H1 (cell line): ENCODE results near the gene TMBIM6. TPM values are rescaled to one million over a fixed set of nuclear protein-coding genes. Genes with fewer than 3 reads are reported as not detected.

Experiments
- CTCF ChIA-PET: fragments of 300-600 bp; sonication (Branson Sonifier 250); formaldehyde crosslinking; loops from one replicate; lab custom pipeline; 2021; ENCODE audit not compliant: partially characterized antibody; lab: Charles Lee
- POLR2A ChIA-PET: fragments of 300-600 bp; sonication (Branson Sonifier 250); formaldehyde crosslinking; loops from one replicate; lab custom pipeline; 2021; ENCODE audit warnings: inconsistent platforms; ENCODE audit not compliant: partially characterized antibody; lab: Charles Lee
- DNase-seq, 2 experiments: peaks; one replicate each; pipeline versions ENCODE4 v3.0.0 to v3.0.0-alpha.2; 2010 to 2022; ENCODE audit warnings: low spot score in 2 of 2, low read depth in 1 of 2, mixed read lengths in 1 of 2
- FAIRE-seq: peaks from 2 replicates; lab custom pipeline; 2011; peaks lifted over from hg19 to GRCh38; lab: Jason Lieb, UNC
- H2AFZ ChIP-seq: 2 replicates; pipeline ENCODE4 v1.8.1; 2012; ENCODE audit warnings: low read length, inconsistent platforms
- H2AK5ac ChIP-seq: 2 replicates; pipeline ENCODE4 v1.6.1; 2013; ENCODE audit warnings: low read depth, low read length
- H2BK120ac ChIP-seq: replicated peaks from 2 replicates; pipeline ENCODE3; 2013; ENCODE audit warnings: low read depth, low read length, inconsistent platforms
- H2BK12ac ChIP-seq: 2 replicates; pipeline ENCODE4 v1.6.1; 2013; ENCODE audit warnings: low read depth, low read length
- H2BK15ac ChIP-seq: 2 replicates; pipeline ENCODE4 v1.6.1; 2013; ENCODE audit warnings: low read length
- H2BK20ac ChIP-seq: 2 replicates; pipeline ENCODE4 v1.6.1; 2013; ENCODE audit warnings: low read length
- H2BK5ac ChIP-seq: 2 replicates; pipeline ENCODE4 v1.6.1; 2013; ENCODE audit warnings: low read depth, low read length
- H3K14ac ChIP-seq: 2 replicates; pipeline ENCODE4 v1.6.1; 2013; ENCODE audit warnings: inconsistent platforms; ENCODE audit not compliant: insufficient read length
- H3K18ac ChIP-seq: 2 replicates; pipeline ENCODE4 v1.6.1; 2013; ENCODE audit warnings: low read length; ENCODE audit errors: extremely low read depth
- H3K23ac ChIP-seq: 2 replicates; pipeline ENCODE4 v1.6.1; 2013; ENCODE audit warnings: inconsistent platforms; ENCODE audit not compliant: insufficient read length
- H3K23me2 ChIP-seq: 2 replicates; pipeline ENCODE4 v1.6.1; 2013; ENCODE audit warnings: low read depth, low read length
- H3K27ac ChIP-seq: 2 replicates; pipeline ENCODE4 v1.6.1; 2011; ENCODE audit warnings: low read depth, low read length, inconsistent platforms
- H3K27me3 ChIP-seq, 4 experiments: replicated peaks in 1 of 4; 1 replicate in 1 of 4; 2 replicates in 3 of 4; pipeline versions ENCODE4 v1.6.1 to v1.8.1; 2011 to 2013; ENCODE audit warnings: low read length in 3 of 4, mild to moderate bottlenecking in 3 of 4, inconsistent platforms in 2 of 4, mixed read lengths in 2 of 4, moderate library complexity in 1 of 4; ENCODE audit not compliant: control insufficient read depth in 3 of 4, insufficient read depth in 3 of 4; ENCODE audit errors: extremely low read depth in 1 of 4
- H3K36me3 ChIP-seq, 4 experiments: 2 replicates each; pipeline versions ENCODE4 v1.6.1 to v1.8.1; 2011 to 2013; ENCODE audit warnings: mild to moderate bottlenecking in 4 of 4, low read length in 3 of 4, moderate library complexity in 2 of 4, control low read depth in 1 of 4, inconsistent platforms in 1 of 4; ENCODE audit not compliant: insufficient read depth in 4 of 4, control insufficient read depth in 2 of 4
- H3K4ac ChIP-seq: replicated peaks from 2 replicates; pipeline ENCODE3; 2013; ENCODE audit warnings: low read length, low read depth, mixed read lengths, inconsistent platforms; ENCODE audit not compliant: insufficient read length
- H3K4me1 ChIP-seq, 4 experiments: replicated peaks in 1 of 4; 1 replicate in 1 of 4; 2 replicates in 3 of 4; pipeline versions ENCODE4 v1.6.1 to v1.8.1; 2011 to 2013; ENCODE audit warnings: low read length in 3 of 4, inconsistent platforms in 2 of 4, mixed read lengths in 1 of 4; ENCODE audit not compliant: insufficient read depth in 4 of 4, control insufficient read depth in 3 of 4
- H3K4me2 ChIP-seq, 2 experiments: 2 replicates each; pipeline versions ENCODE4 v1.6.1 to v1.8.1; 2011 to 2013; ENCODE audit warnings: low read depth in 2 of 2, low read length in 2 of 2, control low read depth in 1 of 2, inconsistent platforms in 1 of 2, mild to moderate bottlenecking in 1 of 2; ENCODE audit not compliant: insufficient read depth in 1 of 2
- H3K4me3 ChIP-seq, 4 experiments: fragments of 200-600, 300-600 bp in 1 of 4; sonication (generic), shearing (Covaris generic), sonication (Bioruptor Twin) in 1 of 4; 2 replicates each; pipeline versions ENCODE4 v1.5.1 to v1.8.1; 2011 to 2016; ENCODE audit warnings: low read length in 4 of 4, low read depth in 3 of 4, control low read depth in 2 of 4, inconsistent platforms in 2 of 4, mild to moderate bottlenecking in 2 of 4, mixed read lengths in 1 of 4, moderate library complexity in 1 of 4; ENCODE audit not compliant: insufficient read depth in 2 of 4; ENCODE audit errors: extremely low read depth in 1 of 4
- H3K56ac ChIP-seq: replicated peaks from 2 replicates; pipeline ENCODE3; 2013; ENCODE audit warnings: low read depth, mild to moderate bottlenecking, mixed read lengths, low read length, inconsistent platforms; ENCODE audit not compliant: insufficient read length
- H3K79me1 ChIP-seq: 2 replicates; pipeline ENCODE4 v1.6.1; 2013; ENCODE audit warnings: low read depth, low read length, control low read depth
- H3K79me2 ChIP-seq, 2 experiments: 2 replicates each; pipeline versions ENCODE4 v1.6.1 to v1.8.1; 2012 to 2013; ENCODE audit warnings: low read length in 2 of 2, mild to moderate bottlenecking in 2 of 2, inconsistent platforms in 1 of 2; ENCODE audit not compliant: insufficient read depth in 2 of 2, control insufficient read depth in 1 of 2
- H3K9ac ChIP-seq, 4 experiments: replicated peaks in 1 of 4; 1 replicate in 1 of 4; 2 replicates in 3 of 4; pipeline versions ENCODE4 v1.6.1 to v1.8.1; 2011 to 2013; ENCODE audit warnings: low read depth in 3 of 4, low read length in 3 of 4, control low read depth in 2 of 4, mild to moderate bottlenecking in 2 of 4, moderate library complexity in 2 of 4, inconsistent platforms in 1 of 4; ENCODE audit errors: extremely low read depth in 1 of 4
- H3K9me3 ChIP-seq, 2 experiments: 2 replicates each; pipeline versions ENCODE4 v1.6.1 to v1.8.1; 2012 to 2013; ENCODE audit warnings: mild to moderate bottlenecking in 2 of 2, moderate library complexity in 2 of 2, control low read depth in 1 of 2, inconsistent platforms in 1 of 2, low read depth in 1 of 2, low read length in 1 of 2, mixed read lengths in 1 of 2; ENCODE audit not compliant: insufficient read depth in 2 of 2
- H4K20me1 ChIP-seq, 2 experiments: replicated peaks in 1 of 2; 2 replicates each; pipeline versions ENCODE3 to v1.8.1; 2011 to 2013; ENCODE audit warnings: inconsistent platforms in 2 of 2, low read length in 2 of 2, mild to moderate bottlenecking in 1 of 2; ENCODE audit not compliant: insufficient read depth in 2 of 2, control insufficient read depth in 1 of 2
- H4K5ac ChIP-seq: 2 replicates; pipeline ENCODE4 v1.6.1; 2013; ENCODE audit warnings: low read length, low read depth, mixed read lengths, inconsistent platforms; ENCODE audit not compliant: insufficient read length
- H4K8ac ChIP-seq: 2 replicates; pipeline ENCODE4 v1.8.0; 2013; ENCODE audit warnings: mild to moderate bottlenecking, moderate library complexity, low read length, inconsistent platforms; ENCODE audit not compliant: insufficient read depth; ENCODE audit errors: extremely low read depth
- H4K91ac ChIP-seq: replicated peaks from 2 replicates; pipeline ENCODE3; 2013; ENCODE audit warnings: low read length, mixed read lengths, inconsistent platforms; ENCODE audit not compliant: insufficient read length
- PHF8 ChIP-seq: fragments of 200-600 bp; sonication (generic); conservative IDR thresholded peaks from 2 replicates; pipeline ENCODE4 v1.7.1; 2012; ENCODE audit warnings: low read depth, mild to moderate bottlenecking, inconsistent platforms, low read length, moderate library complexity
- POLR2A ChIP-seq, 2 experiments: IDR thresholded peaks; 1 replicate in 1 of 2; 2 replicates in 1 of 2; pipeline ENCODE4 v1.6.1; 2011; ENCODE audit warnings: low read depth in 2 of 2, low read length in 2 of 2, mild to moderate bottlenecking in 2 of 2; ENCODE audit errors: control extremely low read depth in 1 of 2
- RFX5 ChIP-seq: IDR thresholded peaks from 2 replicates; pipeline ENCODE4 v1.6.1; 2011; ENCODE audit warnings: low read depth, low read length, improper control_type of control experiment, borderline replicate concordance
- SP1 ChIP-seq: IDR thresholded peaks from 2 replicates; pipeline ENCODE4 v1.6.1; 2011; ENCODE audit warnings: low read depth, low read length
- TBP ChIP-seq: IDR thresholded peaks from 2 replicates; pipeline ENCODE4 v1.6.1; 2011; ENCODE audit warnings: low read depth, low read length, improper control_type of control experiment
- ZNF274 ChIP-seq: IDR thresholded peaks from 2 replicates; pipeline ENCODE4 v1.7.0; 2012; ENCODE audit warnings: low read length, borderline replicate concordance; ENCODE audit errors: extremely low read depth
- WGBS, 2 experiments: shearing (Covaris generic) in 1 of 2; methylation state at CpG; one replicate each; pipeline versions ENCODE4 v1.1.6 to v1.1.7; 2013 to 2015; ENCODE audit warnings: low lambda C conversion rate in 2 of 2, mixed read lengths in 2 of 2, inconsistent platforms in 1 of 2, low coverage in 1 of 2, missing lambda C conversion rate in 1 of 2; ENCODE audit not compliant: insufficient replicate concordance in 2 of 2, insufficient coverage in 1 of 2, insufficient read length in 1 of 2; ENCODE audit errors: extremely low coverage in 1 of 2, missing lambda C conversion rate in 1 of 2; 5-methylcytosine and 5-hydroxymethylcytosine counted together
- polyA plus RNA-seq, 7 experiments: library from polyadenylated mRNA; depleted of rRNA in 3 of 7; stranded (reverse) in 5 of 7; unstranded in 2 of 7; fragments of >200 nt in 5 of 7; fragments of 200-250 nt in 2 of 7; gene quantifications; 1 replicate in 5 of 7; 2 replicates in 1 of 7; 4 replicates in 1 of 7; pipeline versions ENCODE4 v1.2.1 to v1.2.3, GENCODE V29; 2011 to 2013; ENCODE audit warnings: missing spikeins in 2 of 7, mixed read lengths in 2 of 7
- total RNA-seq: library from RNA; stranded (reverse); fragmentation: NEBNext Ultra II Directional; extraction: Animal tissue kit (Norgen Biotek cat#: 25700); gene quantifications from 2 replicates; pipeline ENCODE4 v1.2.1, GENCODE V29; 2021

Gene TMBIM6
- total and polyA plus RNA-seq, 2 of the 8 experiments (the other 6 are each of a cell fraction or from before 2014, with no cell fraction given): 423 to 556 TPM

DNA sequence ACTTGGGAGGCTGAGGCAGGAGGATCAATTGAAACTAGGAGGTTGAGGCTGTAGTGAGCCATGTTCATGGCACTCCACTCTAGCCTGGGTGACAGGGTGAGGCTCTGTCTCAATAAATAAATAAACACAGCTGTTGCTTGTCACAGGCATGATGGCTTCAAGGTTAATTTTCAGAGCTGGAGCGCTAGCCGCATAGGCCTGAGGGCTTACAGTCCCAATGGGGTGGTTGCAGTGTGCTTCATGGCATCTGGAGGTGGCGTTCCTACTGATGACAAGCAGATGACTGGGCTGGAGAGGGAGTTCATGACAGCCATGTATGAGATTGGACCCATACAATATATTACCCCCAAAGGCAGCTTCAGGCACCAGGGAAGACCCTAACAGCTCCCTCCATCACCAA lies 32.5 kb upstream of the TMBIM6 start:
- no peak overlapping the region for H3K23ac ChIP-seq
- DNase-seq (no peak), FAIRE-seq (no peak)
- TF ChIP-seq POLR2A (IDR thresholded peaks at IDR 0.05; ENCODE audit: control extremely low read depth in 1 of 2, low read depth in 2 of 2, low read length in 2 of 2) (no peak), RFX5 (no peak), SP1 (no peak), PHF8 (no peak), ZNF274 (no peak), TBP (no peak)
- no peak overlapping the region for H4K8ac ChIP-seq
- H3K23me2 ChIP-seq: peaks cover 10% of the 10 kb centered on the region
- peaks cover 3 to 13% (median 8%) of the 10 kb centered on the region in 4 experiments for H3K4me1 ChIP-seq
- no peak overlapping the region for H3K27ac ChIP-seq
- no peak overlapping the region for H4K91ac ChIP-seq
- no peak overlapping the region for H3K18ac ChIP-seq
- H2AFZ ChIP-seq: no peak overlapping the region
- no peak overlapping the region for H3K9ac ChIP-seq
- no peak overlapping the region for H2BK20ac ChIP-seq
- H2BK15ac ChIP-seq: 0 out of 2 replicates have a peak overlapping the region, but pooled peaks have one; percentile 16
- H3K56ac ChIP-seq: no peak overlapping the region
- H3K27me3 ChIP-seq: peaks cover 1 to 9% (median 6%) of the 10 kb centered on the region in 4 experiments
- H3K4me3 ChIP-seq: no peak overlapping the region
- no peak overlapping the region for H3K4me2 ChIP-seq
- H3K79me2 ChIP-seq: peaks cover 9 to 28% of the 10 kb centered on the region in 2 experiments
- ChIA-PET CTCF (interaction anchor here (0.8 to 10.3 kb wide), 15 partner anchors 8 to 130 kb away, joined by 3 to 222 read pairs (median 5); partner anchors contain the start of gene TMBIM6), POLR2A (interaction anchor here (0.8 to 6.2 kb wide), 10 partner anchors 12 to 75 kb away, joined by 3 to 34 read pairs (median 4); partner anchors contain the start of gene TMBIM6)
- H4K20me1 ChIP-seq: peaks cover 0 to 5% of the 10 kb centered on the region in 2 experiments
- H2BK5ac ChIP-seq: no peak overlapping the region
- H2AK5ac ChIP-seq: no peak overlapping the region
- H4K5ac ChIP-seq: no peak overlapping the region
- WGBS, 2 experiments: 94% methylated on average over 3 of the region's 3 CpGs; no CpG with 5 or more reads in 1 of the 2 experiments
- H2BK12ac ChIP-seq: no peak overlapping the region
- H2BK120ac ChIP-seq: no peak overlapping the region
- H3K14ac ChIP-seq: no peak overlapping the region
- H3K4ac ChIP-seq: no peak overlapping the region
- no peaks in the 10 kb centered on the region; a peak in 1 of 4 replicates for H3K9me3 ChIP-seq
- no peaks in the 10 kb centered on the region for H3K36me3 ChIP-seq
- H3K79me1 ChIP-seq: no peaks in the 10 kb centered on the region; the same call in 1 of the 2 replicates
